Measurements from ENCODE around the gene ACSL5.

DNA sequence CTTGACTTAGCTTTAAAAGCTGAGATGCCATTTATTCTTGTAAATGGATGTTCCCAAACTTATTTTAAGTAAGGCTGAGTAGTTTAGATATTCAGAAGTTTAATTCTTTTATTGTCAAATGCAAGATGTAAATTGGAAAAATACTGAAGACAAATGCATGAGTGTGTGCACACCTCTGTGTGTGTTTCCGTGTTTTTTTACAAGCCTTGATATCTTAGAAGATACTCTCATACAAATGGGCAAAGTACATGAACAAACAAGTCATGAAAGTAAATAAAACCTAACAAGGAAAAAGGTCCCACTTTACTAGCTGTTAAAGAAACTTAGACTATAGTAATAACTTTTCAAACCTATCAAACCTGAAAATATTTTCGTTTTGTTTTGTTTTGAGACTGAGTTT lies 29.0 kb downstream of the ACSL5 start:
- TF ChIP-seq CTCF (conservative IDR thresholded peaks at IDR 0.05; ENCODE audit: low read depth, low read length) (no peak), EZH2 (IDR thresholded peaks at IDR 0.05; ENCODE audit: low read length, unreplicated experiment) (no peak)

Measured in PC-3 (cell line).